ENCODE results near the gene CADPS. TPM values are rescaled to one million over a fixed set of nuclear protein-coding genes. Genes with fewer than 3 reads are reported as not detected.

Gene CADPS
- total RNA-seq, 1 experiment from 2014 or later = not detected

GRCh38 chr3:62630664-62631063 is 244.6 kb downstream of the CADPS start:
- ChIA-PET CTCF (no interaction called here), POLR2A (no interaction called here)
- intact Hi-C loops (cut with micrococcal nuclease; ENCODE audit: unreplicated experiment) (no loop called here), in situ Hi-C loops (cut with HindIII; ENCODE audit: low pct_unique_long_range_greater_than_20kb, low sequenced_read_pairs) (no loop called here)
- no peak for TF ChIP-seq POLR2AphosphoS5 (IDR thresholded peaks at IDR 0.05; ENCODE audit: low read depth, low read length)
- TF ChIP-seq SIN3A (IDR thresholded peaks at IDR 0.05; ENCODE audit: borderline replicate concordance, insufficient read depth, low read depth, low read length) = no peak
- TF ChIP-seq, protein P1, sequence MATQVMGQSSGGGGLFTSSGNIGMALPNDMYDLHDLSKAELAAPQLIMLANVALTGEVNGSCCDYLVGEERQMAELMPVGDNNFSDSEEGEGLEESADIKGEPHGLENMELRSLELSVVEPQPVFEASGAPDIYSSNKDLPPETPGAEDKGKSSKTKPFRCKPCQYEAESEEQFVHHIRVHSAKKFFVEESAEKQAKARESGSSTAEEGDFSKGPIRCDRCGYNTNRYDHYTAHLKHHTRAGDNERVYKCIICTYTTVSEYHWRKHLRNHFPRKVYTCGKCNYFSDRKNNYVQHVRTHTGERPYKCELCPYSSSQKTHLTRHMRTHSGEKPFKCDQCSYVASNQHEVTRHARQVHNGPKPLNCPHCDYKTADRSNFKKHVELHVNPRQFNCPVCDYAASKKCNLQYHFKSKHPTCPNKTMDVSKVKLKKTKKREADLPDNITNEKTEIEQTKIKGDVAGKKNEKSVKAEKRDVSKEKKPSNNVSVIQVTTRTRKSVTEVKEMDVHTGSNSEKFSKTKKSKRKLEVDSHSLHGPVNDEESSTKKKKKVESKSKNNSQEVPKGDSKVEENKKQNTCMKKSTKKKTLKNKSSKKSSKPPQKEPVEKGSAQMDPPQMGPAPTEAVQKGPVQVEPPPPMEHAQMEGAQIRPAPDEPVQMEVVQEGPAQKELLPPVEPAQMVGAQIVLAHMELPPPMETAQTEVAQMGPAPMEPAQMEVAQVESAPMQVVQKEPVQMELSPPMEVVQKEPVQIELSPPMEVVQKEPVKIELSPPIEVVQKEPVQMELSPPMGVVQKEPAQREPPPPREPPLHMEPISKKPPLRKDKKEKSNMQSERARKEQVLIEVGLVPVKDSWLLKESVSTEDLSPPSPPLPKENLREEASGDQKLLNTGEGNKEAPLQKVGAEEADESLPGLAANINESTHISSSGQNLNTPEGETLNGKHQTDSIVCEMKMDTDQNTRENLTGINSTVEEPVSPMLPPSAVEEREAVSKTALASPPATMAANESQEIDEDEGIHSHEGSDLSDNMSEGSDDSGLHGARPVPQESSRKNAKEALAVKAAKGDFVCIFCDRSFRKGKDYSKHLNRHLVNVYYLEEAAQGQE (IDR thresholded peaks at IDR 0.05; ENCODE audit: insufficient read depth in 1 of 2, low read depth in 2 of 2, low read length in 1 of 2) = no peak
- TF ChIP-seq, protein P2, sequence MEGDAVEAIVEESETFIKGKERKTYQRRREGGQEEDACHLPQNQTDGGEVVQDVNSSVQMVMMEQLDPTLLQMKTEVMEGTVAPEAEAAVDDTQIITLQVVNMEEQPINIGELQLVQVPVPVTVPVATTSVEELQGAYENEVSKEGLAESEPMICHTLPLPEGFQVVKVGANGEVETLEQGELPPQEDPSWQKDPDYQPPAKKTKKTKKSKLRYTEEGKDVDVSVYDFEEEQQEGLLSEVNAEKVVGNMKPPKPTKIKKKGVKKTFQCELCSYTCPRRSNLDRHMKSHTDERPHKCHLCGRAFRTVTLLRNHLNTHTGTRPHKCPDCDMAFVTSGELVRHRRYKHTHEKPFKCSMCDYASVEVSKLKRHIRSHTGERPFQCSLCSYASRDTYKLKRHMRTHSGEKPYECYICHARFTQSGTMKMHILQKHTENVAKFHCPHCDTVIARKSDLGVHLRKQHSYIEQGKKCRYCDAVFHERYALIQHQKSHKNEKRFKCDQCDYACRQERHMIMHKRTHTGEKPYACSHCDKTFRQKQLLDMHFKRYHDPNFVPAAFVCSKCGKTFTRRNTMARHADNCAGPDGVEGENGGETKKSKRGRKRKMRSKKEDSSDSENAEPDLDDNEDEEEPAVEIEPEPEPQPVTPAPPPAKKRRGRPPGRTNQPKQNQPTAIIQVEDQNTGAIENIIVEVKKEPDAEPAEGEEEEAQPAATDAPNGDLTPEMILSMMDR (IDR thresholded peaks at IDR 0.05) = no peak
- no peak for TF ChIP-seq TCF7L2 (IDR thresholded peaks at IDR 0.05; ENCODE audit: low read depth, low read length)
- ATAC-seq (no peak), DNase-seq (ENCODE audit: low read depth, low spot score) (no peak)
- no peaks in the 10 kb centered on the region for H3K4me1 ChIP-seq (ENCODE audit: control insufficient read depth, insufficient read depth, low read length)
- no peaks in the 10 kb centered on the region for H3K27me3 ChIP-seq (ENCODE audit: control insufficient read depth, insufficient read depth, low read length)
- no peaks in the 10 kb centered on the region for H3K36me3 ChIP-seq (ENCODE audit: control insufficient read depth, insufficient read depth, low read length)
- no peak overlapping the region for H3K27ac ChIP-seq (ENCODE audit: low read length)
- BruUV-seq (replicated peaks) = no TSS peak
- H3K4me3 ChIP-seq (ENCODE audit: low read depth in 2 of 2, low read length in 2 of 2) = no peak overlapping the region
- no peaks in the 10 kb centered on the region for H3K9me3 ChIP-seq (ENCODE audit: control insufficient read depth, insufficient read depth, low read depth, low read length)

DNA sequence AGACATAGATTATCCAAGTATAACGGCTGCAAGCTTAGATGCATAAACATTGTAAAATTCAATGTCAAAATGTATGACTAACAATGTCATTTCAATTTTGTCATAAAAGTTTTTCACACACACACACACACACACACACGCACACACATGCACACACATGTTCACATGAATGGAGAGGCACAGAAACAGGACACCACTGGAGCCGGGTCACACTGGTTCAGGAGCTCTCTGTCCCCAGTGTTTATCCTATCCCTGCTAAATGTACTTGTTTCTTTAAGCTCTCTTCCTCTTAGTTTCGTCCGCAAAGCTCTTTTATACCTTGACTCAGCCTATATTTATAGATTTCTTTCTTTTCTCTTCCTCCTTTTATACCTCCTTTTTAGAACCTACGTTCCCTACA is 249.9 kb downstream of the CADPS start:
- in situ Hi-C loops (cut with HindIII; ENCODE audit: low pct_unique_long_range_greater_than_20kb, low sequenced_read_pairs) (no loop called here), intact Hi-C loops (cut with micrococcal nuclease; ENCODE audit: unreplicated experiment) (no loop called here)
- H3K27me3 ChIP-seq (ENCODE audit: control insufficient read depth, insufficient read depth, low read length) = no peaks in the 10 kb centered on the region
- no peak for ATAC-seq
- CTCF ChIA-PET = no interaction called here
- no peaks in the 10 kb centered on the region for H3K9me3 ChIP-seq (ENCODE audit: control insufficient read depth, insufficient read depth, low read depth, low read length)
- TF ChIP-seq POLR2AphosphoS5 (IDR thresholded peaks at IDR 0.05; ENCODE audit: low read depth, low read length) (no peak), SIN3A (IDR thresholded peaks at IDR 0.05; ENCODE audit: borderline replicate concordance, insufficient read depth, low read depth, low read length) (no peak), TCF7L2 (IDR thresholded peaks at IDR 0.05; ENCODE audit: low read depth, low read length) (no peak)
- TF ChIP-seq, protein P1 (IDR thresholded peaks at IDR 0.05; ENCODE audit: insufficient read depth in 1 of 2, low read depth in 2 of 2, low read length in 1 of 2) = no peak
- TF ChIP-seq, protein P2 (IDR thresholded peaks at IDR 0.05) = no peak
- POLR2A ChIA-PET = no interaction called here
- no peak overlapping the region for H3K4me3 ChIP-seq (ENCODE audit: low read depth in 2 of 2, low read length in 2 of 2)
- H3K4me1 ChIP-seq (ENCODE audit: control insufficient read depth, insufficient read depth, low read length) = no peaks in the 10 kb centered on the region
- no TSS peak for BruUV-seq (replicated peaks)
- H3K27ac ChIP-seq (ENCODE audit: low read length) = no peak overlapping the region
- H3K36me3 ChIP-seq (ENCODE audit: control insufficient read depth, insufficient read depth, low read length) = no peaks in the 10 kb centered on the region; the same call in 1 of the 2 replicates
- DNase-seq (ENCODE audit: low read depth, low spot score) = no peak
